Measurements from ENCODE around the gene CLIP3.

- TF ChIP-seq CTCF (IDR thresholded peaks at IDR 0.05; ENCODE audit: low read depth, low read length, missing input control) (peak; percentile 36), TAF1 (conservative IDR thresholded peaks at IDR 0.05) (peak; percentile 55), EGR1 (IDR thresholded peaks at IDR 0.05; ENCODE audit: low read depth in 2 of 2) (no peak), RAD21 (IDR thresholded peaks at IDR 0.05) (peak in 1 of 2 donors; percentile 30), SP1 (IDR thresholded peaks at IDR 0.05) (peak; percentile 89), YY1 (IDR thresholded peaks at IDR 0.05) (peak; percentile 74), REST (IDR thresholded peaks at IDR 0.05) (peak; percentile 77), FOXA1 (IDR thresholded peaks at IDR 0.05) (peak; percentile 41), JUND (IDR thresholded peaks at IDR 0.05) (peak; percentile 14 to 69), GABPA (IDR thresholded peaks at IDR 0.05 in 1 of 2, conservative IDR thresholded peaks at IDR 0.05 in 1 of 2) (peak in 1 of 2 donors; percentile 77)
- TF ChIP-seq, protein P1, sequence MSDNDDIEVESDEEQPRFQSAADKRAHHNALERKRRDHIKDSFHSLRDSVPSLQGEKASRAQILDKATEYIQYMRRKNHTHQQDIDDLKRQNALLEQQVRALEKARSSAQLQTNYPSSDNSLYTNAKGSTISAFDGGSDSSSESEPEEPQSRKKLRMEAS (IDR thresholded peaks at IDR 0.05), result peak; percentile 90
- TF ChIP-seq, protein P2, sequence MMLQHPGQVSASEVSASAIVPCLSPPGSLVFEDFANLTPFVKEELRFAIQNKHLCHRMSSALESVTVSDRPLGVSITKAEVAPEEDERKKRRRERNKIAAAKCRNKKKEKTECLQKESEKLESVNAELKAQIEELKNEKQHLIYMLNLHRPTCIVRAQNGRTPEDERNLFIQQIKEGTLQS (IDR thresholded peaks at IDR 0.05), result peak; percentile 43
Measured at GRCh38 chr19:36054119-36054732, 21.6 kb upstream of the CLIP3 start, which contains the start of gene THAP8.

Measured in liver (tissue), 3 donors.